GM19328 (cell line): Measurements from ENCODE around the gene SUSD6.

Experiments
- ATAC-seq: cut with Tn5 transposase; IDR thresholded peaks from one replicate; pipeline ENCODE4 v1.9.1; 2021; ENCODE audit warnings: mild to moderate bottlenecking, moderate library complexity; ENCODE audit not compliant: unreplicated experiment

Gene SUSD6

GRCh38 chr14:69611172-69612013, at the start of gene SUSD6:
TSS of gene SUSD6 (plus strand) at chr14:69611596. CDS start at chr14:69658593, 46,997 bp downstream.
- ATAC-seq, result peak; percentile 50

GRCh38 chr14:69561893-69562292, 49.5 kb upstream of the SUSD6 start:
- ATAC-seq, result no peak

GRCh38 chr14:69567563-69567962, 43.8 kb upstream of the SUSD6 start:
- no peak for ATAC-seq

- no peak for ATAC-seq
These were observed 41.5 kb upstream of the SUSD6 start for GRCh38 chr14:69569859-69570258.

GRCh38 chr14:69570836-69571330, 40.5 kb upstream of the SUSD6 start:
- ATAC-seq, result no peak

GRCh38 chr14:69571449-69572029, 39.9 kb upstream of the SUSD6 start:
- ATAC-seq, result no peak

- ATAC-seq, result no peak
These were observed 39.2 kb upstream of the SUSD6 start for GRCh38 chr14:69572030-69572840.

GRCh38 chr14:69572841-69573135, 38.6 kb upstream of the SUSD6 start:
- ATAC-seq, result no peak

GRCh38 chr14:69573205-69573830, 38.1 kb upstream of the SUSD6 start:
- no peak for ATAC-seq

GRCh38 chr14:69573831-69574262, 37.5 kb upstream of the SUSD6 start:
- no peak for ATAC-seq

GRCh38 chr14:69574263-69574953, 37.0 kb upstream of the SUSD6 start, which contains the start of gene CCDC177:
TSS of gene CCDC177 (minus strand) at chr14:69574871. CDS start at chr14:69573622, 1,249 bp downstream.
- ATAC-seq, result no peak

- no peak for ATAC-seq
These were observed 36.5 kb upstream of the SUSD6 start for GRCh38 chr14:69574954-69575295.

GRCh38 chr14:69579476-69579875, 31.9 kb upstream of the SUSD6 start:
- no peak for ATAC-seq

- no peak for ATAC-seq
These were observed 31.3 kb upstream of the SUSD6 start for GRCh38 chr14:69580009-69580577.

GRCh38 chr14:69581316-69581935, 30.0 kb upstream of the SUSD6 start:
- no peak for ATAC-seq

GRCh38 chr14:69582212-69582611, 29.2 kb upstream of the SUSD6 start:
- no peak for ATAC-seq

GRCh38 chr14:69582829-69583228, 28.6 kb upstream of the SUSD6 start:
- ATAC-seq, result no peak

GRCh38 chr14:69584389-69584788, 27.0 kb upstream of the SUSD6 start:
- ATAC-seq, result no peak

- no peak for ATAC-seq
These were observed 25.0 kb upstream of the SUSD6 start for GRCh38 chr14:69586404-69586803.

- ATAC-seq, result no peak
These were observed 24.0 kb upstream of the SUSD6 start for GRCh38 chr14:69587389-69587788.
